H1 (cell line): ENCODE data around the gene TLE1. TPM values are rescaled to one million over a fixed set of nuclear protein-coding genes. Genes with fewer than 3 reads are reported as not detected.

Experiments used
- CTCF ChIA-PET: fragments of 300-600 bp; sonication (Branson Sonifier 250); formaldehyde crosslinking; loops from one replicate; lab custom pipeline; 2021; ENCODE audit not compliant: partially characterized antibody; lab: Charles Lee
- POLR2A ChIA-PET: fragments of 300-600 bp; sonication (Branson Sonifier 250); formaldehyde crosslinking; loops from one replicate; lab custom pipeline; 2021; ENCODE audit warnings: inconsistent platforms; ENCODE audit not compliant: partially characterized antibody; lab: Charles Lee
- DNase-seq, 2 experiments: peaks; one replicate each; pipeline versions ENCODE4 v3.0.0 to v3.0.0-alpha.2; 2010 to 2022; ENCODE audit warnings: low spot score in 2 of 2, low read depth in 1 of 2, mixed read lengths in 1 of 2
- FAIRE-seq: peaks from 2 replicates; lab custom pipeline; 2011; peaks lifted over from hg19 to GRCh38; lab: Jason Lieb, UNC
- H2AFZ ChIP-seq: 2 replicates; pipeline ENCODE4 v1.8.1; 2012; ENCODE audit warnings: low read length, inconsistent platforms
- H2AK5ac ChIP-seq: 2 replicates; pipeline ENCODE4 v1.6.1; 2013; ENCODE audit warnings: low read depth, low read length
- H2BK120ac ChIP-seq: replicated peaks from 2 replicates; pipeline ENCODE3; 2013; ENCODE audit warnings: low read depth, low read length, inconsistent platforms
- H2BK12ac ChIP-seq: 2 replicates; pipeline ENCODE4 v1.6.1; 2013; ENCODE audit warnings: low read depth, low read length
- H2BK15ac ChIP-seq: 2 replicates; pipeline ENCODE4 v1.6.1; 2013; ENCODE audit warnings: low read length
- H2BK20ac ChIP-seq: 2 replicates; pipeline ENCODE4 v1.6.1; 2013; ENCODE audit warnings: low read length
- H2BK5ac ChIP-seq: 2 replicates; pipeline ENCODE4 v1.6.1; 2013; ENCODE audit warnings: low read depth, low read length
- H3K14ac ChIP-seq: 2 replicates; pipeline ENCODE4 v1.6.1; 2013; ENCODE audit warnings: inconsistent platforms; ENCODE audit not compliant: insufficient read length
- H3K18ac ChIP-seq: 2 replicates; pipeline ENCODE4 v1.6.1; 2013; ENCODE audit warnings: low read length; ENCODE audit errors: extremely low read depth
- H3K23ac ChIP-seq: 2 replicates; pipeline ENCODE4 v1.6.1; 2013; ENCODE audit warnings: inconsistent platforms; ENCODE audit not compliant: insufficient read length
- H3K23me2 ChIP-seq: 2 replicates; pipeline ENCODE4 v1.6.1; 2013; ENCODE audit warnings: low read depth, low read length
- H3K27ac ChIP-seq: 2 replicates; pipeline ENCODE4 v1.6.1; 2011; ENCODE audit warnings: low read depth, low read length, inconsistent platforms
- H3K27me3 ChIP-seq, 4 experiments: replicated peaks in 1 of 4; 1 replicate in 1 of 4; 2 replicates in 3 of 4; pipeline versions ENCODE4 v1.6.1 to v1.8.1; 2011 to 2013; ENCODE audit warnings: low read length in 3 of 4, mild to moderate bottlenecking in 3 of 4, inconsistent platforms in 2 of 4, mixed read lengths in 2 of 4, moderate library complexity in 1 of 4; ENCODE audit not compliant: control insufficient read depth in 3 of 4, insufficient read depth in 3 of 4; ENCODE audit errors: extremely low read depth in 1 of 4
- H3K36me3 ChIP-seq, 4 experiments: 2 replicates each; pipeline versions ENCODE4 v1.6.1 to v1.8.1; 2011 to 2013; ENCODE audit warnings: mild to moderate bottlenecking in 4 of 4, low read length in 3 of 4, moderate library complexity in 2 of 4, control low read depth in 1 of 4, inconsistent platforms in 1 of 4; ENCODE audit not compliant: insufficient read depth in 4 of 4, control insufficient read depth in 2 of 4
- H3K4ac ChIP-seq: replicated peaks from 2 replicates; pipeline ENCODE3; 2013; ENCODE audit warnings: low read length, low read depth, mixed read lengths, inconsistent platforms; ENCODE audit not compliant: insufficient read length
- H3K4me1 ChIP-seq, 4 experiments: replicated peaks in 1 of 4; 1 replicate in 1 of 4; 2 replicates in 3 of 4; pipeline versions ENCODE4 v1.6.1 to v1.8.1; 2011 to 2013; ENCODE audit warnings: low read length in 3 of 4, inconsistent platforms in 2 of 4, mixed read lengths in 1 of 4; ENCODE audit not compliant: insufficient read depth in 4 of 4, control insufficient read depth in 3 of 4
- H3K4me2 ChIP-seq, 2 experiments: 2 replicates each; pipeline versions ENCODE4 v1.6.1 to v1.8.1; 2011 to 2013; ENCODE audit warnings: low read depth in 2 of 2, low read length in 2 of 2, control low read depth in 1 of 2, inconsistent platforms in 1 of 2, mild to moderate bottlenecking in 1 of 2; ENCODE audit not compliant: insufficient read depth in 1 of 2
- H3K4me3 ChIP-seq, 4 experiments: fragments of 200-600, 300-600 bp in 1 of 4; sonication (generic), shearing (Covaris generic), sonication (Bioruptor Twin) in 1 of 4; 2 replicates each; pipeline versions ENCODE4 v1.5.1 to v1.8.1; 2011 to 2016; ENCODE audit warnings: low read length in 4 of 4, low read depth in 3 of 4, control low read depth in 2 of 4, inconsistent platforms in 2 of 4, mild to moderate bottlenecking in 2 of 4, mixed read lengths in 1 of 4, moderate library complexity in 1 of 4; ENCODE audit not compliant: insufficient read depth in 2 of 4; ENCODE audit errors: extremely low read depth in 1 of 4
- H3K56ac ChIP-seq: replicated peaks from 2 replicates; pipeline ENCODE3; 2013; ENCODE audit warnings: low read depth, mild to moderate bottlenecking, mixed read lengths, low read length, inconsistent platforms; ENCODE audit not compliant: insufficient read length
- H3K79me1 ChIP-seq: 2 replicates; pipeline ENCODE4 v1.6.1; 2013; ENCODE audit warnings: low read depth, low read length, control low read depth
- H3K79me2 ChIP-seq, 2 experiments: 2 replicates each; pipeline versions ENCODE4 v1.6.1 to v1.8.1; 2012 to 2013; ENCODE audit warnings: low read length in 2 of 2, mild to moderate bottlenecking in 2 of 2, inconsistent platforms in 1 of 2; ENCODE audit not compliant: insufficient read depth in 2 of 2, control insufficient read depth in 1 of 2
- H3K9ac ChIP-seq, 4 experiments: replicated peaks in 1 of 4; 1 replicate in 1 of 4; 2 replicates in 3 of 4; pipeline versions ENCODE4 v1.6.1 to v1.8.1; 2011 to 2013; ENCODE audit warnings: low read depth in 3 of 4, low read length in 3 of 4, control low read depth in 2 of 4, mild to moderate bottlenecking in 2 of 4, moderate library complexity in 2 of 4, inconsistent platforms in 1 of 4; ENCODE audit errors: extremely low read depth in 1 of 4
- H3K9me3 ChIP-seq, 2 experiments: 2 replicates each; pipeline versions ENCODE4 v1.6.1 to v1.8.1; 2012 to 2013; ENCODE audit warnings: mild to moderate bottlenecking in 2 of 2, moderate library complexity in 2 of 2, control low read depth in 1 of 2, inconsistent platforms in 1 of 2, low read depth in 1 of 2, low read length in 1 of 2, mixed read lengths in 1 of 2; ENCODE audit not compliant: insufficient read depth in 2 of 2
- H4K20me1 ChIP-seq, 2 experiments: replicated peaks in 1 of 2; 2 replicates each; pipeline versions ENCODE3 to v1.8.1; 2011 to 2013; ENCODE audit warnings: inconsistent platforms in 2 of 2, low read length in 2 of 2, mild to moderate bottlenecking in 1 of 2; ENCODE audit not compliant: insufficient read depth in 2 of 2, control insufficient read depth in 1 of 2
- H4K5ac ChIP-seq: 2 replicates; pipeline ENCODE4 v1.6.1; 2013; ENCODE audit warnings: low read length, low read depth, mixed read lengths, inconsistent platforms; ENCODE audit not compliant: insufficient read length
- H4K8ac ChIP-seq: 2 replicates; pipeline ENCODE4 v1.8.0; 2013; ENCODE audit warnings: mild to moderate bottlenecking, moderate library complexity, low read length, inconsistent platforms; ENCODE audit not compliant: insufficient read depth; ENCODE audit errors: extremely low read depth
- H4K91ac ChIP-seq: replicated peaks from 2 replicates; pipeline ENCODE3; 2013; ENCODE audit warnings: low read length, mixed read lengths, inconsistent platforms; ENCODE audit not compliant: insufficient read length
- GABPA ChIP-seq: IDR thresholded peaks from 2 replicates; pipeline ENCODE4 v1.6.1; 2011; ENCODE audit warnings: mild to moderate bottlenecking, low read length, moderate library complexity, borderline replicate concordance; ENCODE audit not compliant: insufficient read depth
- WGBS, 2 experiments: shearing (Covaris generic) in 1 of 2; methylation state at CpG; one replicate each; pipeline versions ENCODE4 v1.1.6 to v1.1.7; 2013 to 2015; ENCODE audit warnings: low lambda C conversion rate in 2 of 2, mixed read lengths in 2 of 2, inconsistent platforms in 1 of 2, low coverage in 1 of 2, missing lambda C conversion rate in 1 of 2; ENCODE audit not compliant: insufficient replicate concordance in 2 of 2, insufficient coverage in 1 of 2, insufficient read length in 1 of 2; ENCODE audit errors: extremely low coverage in 1 of 2, missing lambda C conversion rate in 1 of 2; 5-methylcytosine and 5-hydroxymethylcytosine counted together
- polyA plus RNA-seq, 7 experiments: library from polyadenylated mRNA; depleted of rRNA in 3 of 7; stranded (reverse) in 5 of 7; unstranded in 2 of 7; fragments of >200 nt in 5 of 7; fragments of 200-250 nt in 2 of 7; gene quantifications; 1 replicate in 5 of 7; 2 replicates in 1 of 7; 4 replicates in 1 of 7; pipeline versions ENCODE4 v1.2.1 to v1.2.3, GENCODE V29; 2011 to 2013; ENCODE audit warnings: missing spikeins in 2 of 7, mixed read lengths in 2 of 7
- total RNA-seq: library from RNA; stranded (reverse); fragmentation: NEBNext Ultra II Directional; extraction: Animal tissue kit (Norgen Biotek cat#: 25700); gene quantifications from 2 replicates; pipeline ENCODE4 v1.2.1, GENCODE V29; 2021

TLE1 gene
- total and polyA plus RNA-seq, 2 of the 8 experiments (the other 6 are each of a cell fraction or from before 2014, with no cell fraction given): 81.8 to 91.6 TPM

- no peak for DNase-seq
- Histone ChIP-seq H3K79me1 (no peaks in the 10 kb centered on the region), H2AFZ (0 out of 2 replicates have a peak overlapping the region, but pooled peaks have one; percentile 11), H3K23ac (no peak overlapping the region), H2BK20ac (no peak overlapping the region), H3K4me2 (no peak overlapping the region), H3K56ac (no peak overlapping the region), H3K14ac (no peak overlapping the region), H3K23me2 (no peaks in the 10 kb centered on the region), H2BK120ac (no peak overlapping the region), H4K5ac (no peak overlapping the region), H3K27me3 (no peaks in the 10 kb centered on the region), H2BK5ac (no peak overlapping the region), H3K9ac (no peak overlapping the region), H3K36me3 (no peaks in the 10 kb centered on the region), H3K18ac (no peak overlapping the region), H3K79me2 (no peaks in the 10 kb centered on the region), H3K4me3 (no peak overlapping the region), H3K9me3 (no peaks in the 10 kb centered on the region; a peak in 1 of 4 replicates), H2BK12ac (no peak overlapping the region), H2BK15ac (no peak overlapping the region), H2AK5ac (no peak overlapping the region), H4K91ac (no peak overlapping the region), H4K8ac (no peak overlapping the region), H3K4ac (no peak overlapping the region), H3K4me1 (peaks cover 0 to 5% (median 2%) of the 10 kb centered on the region in 4 experiments; a peak in 2 of 7 replicates), H4K20me1 (no peaks in the 10 kb centered on the region), H3K27ac (no peak overlapping the region)
- ChIA-PET CTCF (interaction anchor here (1.5 kb wide), 1 partner anchor 26 kb away, joined by 3 read pairs; no protein-coding TSS in a partner anchor), POLR2A (no interaction called here)
- no peak for FAIRE-seq
- 57% methylated on average over 2 of the region's 2 CpGs; no CpG with 5 or more reads in 1 of the 2 experiments for WGBS, 2 experiments
- no peak for TF ChIP-seq GABPA
These were observed 131.8 kb downstream of the TLE1 start for GRCh38 chr9:81557452-81558090.
